AG09319 (cell line): Measurements from ENCODE around the gene ILK.

Source experiments
- DNase-seq: peaks from one replicate; pipeline ENCODE4 v3.0.0-alpha.2; 2010; ENCODE audit warnings: low read depth; ENCODE audit errors: extremely low read depth
- CTCF ChIP-seq: IDR thresholded peaks from 2 replicates; pipeline ENCODE4 v1.5.1; 2011; ENCODE audit warnings: low read depth, mild to moderate bottlenecking, inconsistent platforms, low read length, moderate library complexity

Gene ILK

GRCh38 chr11:6650104-6650503, 46.5 kb downstream of the ILK start:
- no peak for DNase-seq
- no peak for TF ChIP-seq CTCF

GRCh38 chr11:6650980-6651379, 47.4 kb downstream of the ILK start:
- TF ChIP-seq CTCF = no peak
- no peak for DNase-seq

- TF ChIP-seq CTCF = no peak
- no peak for DNase-seq
Measured at GRCh38 chr11:6652182-6652581, 48.6 kb downstream of the ILK start.

GRCh38 chr11:6653097-6653496, 49.5 kb downstream of the ILK start:
- TF ChIP-seq CTCF = no peak
- DNase-seq = no peak

- no peak for DNase-seq
- no peak for TF ChIP-seq CTCF
Measured at GRCh38 chr11:6653656-6654055, 50.1 kb downstream of the ILK start.

- no peak for TF ChIP-seq CTCF
- DNase-seq = no peak
Measured at GRCh38 chr11:6654281-6655019, 50.9 kb downstream of the ILK start.

GRCh38 chr11:6655020-6655789, 51.6 kb downstream of the ILK start:
- no peak for DNase-seq
- TF ChIP-seq CTCF = no peak
